ENCODE data around the gene SPIB.

GRCh38 chr19:50379602-50380001, 39.1 kb upstream of the SPIB start:
- TF ChIP-seq, protein P1, sequence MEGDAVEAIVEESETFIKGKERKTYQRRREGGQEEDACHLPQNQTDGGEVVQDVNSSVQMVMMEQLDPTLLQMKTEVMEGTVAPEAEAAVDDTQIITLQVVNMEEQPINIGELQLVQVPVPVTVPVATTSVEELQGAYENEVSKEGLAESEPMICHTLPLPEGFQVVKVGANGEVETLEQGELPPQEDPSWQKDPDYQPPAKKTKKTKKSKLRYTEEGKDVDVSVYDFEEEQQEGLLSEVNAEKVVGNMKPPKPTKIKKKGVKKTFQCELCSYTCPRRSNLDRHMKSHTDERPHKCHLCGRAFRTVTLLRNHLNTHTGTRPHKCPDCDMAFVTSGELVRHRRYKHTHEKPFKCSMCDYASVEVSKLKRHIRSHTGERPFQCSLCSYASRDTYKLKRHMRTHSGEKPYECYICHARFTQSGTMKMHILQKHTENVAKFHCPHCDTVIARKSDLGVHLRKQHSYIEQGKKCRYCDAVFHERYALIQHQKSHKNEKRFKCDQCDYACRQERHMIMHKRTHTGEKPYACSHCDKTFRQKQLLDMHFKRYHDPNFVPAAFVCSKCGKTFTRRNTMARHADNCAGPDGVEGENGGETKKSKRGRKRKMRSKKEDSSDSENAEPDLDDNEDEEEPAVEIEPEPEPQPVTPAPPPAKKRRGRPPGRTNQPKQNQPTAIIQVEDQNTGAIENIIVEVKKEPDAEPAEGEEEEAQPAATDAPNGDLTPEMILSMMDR (IDR thresholded peaks at IDR 0.05) = no peak
- TF ChIP-seq POLR2A (IDR thresholded peaks at IDR 0.05) (no peak), EP300 (IDR thresholded peaks at IDR 0.05) (no peak), POLR2AphosphoS5 (IDR thresholded peaks at IDR 0.05) (no peak)
